Measurements from ENCODE around the gene ADGRV1.
"Not testable (repeated sequence)": the region's sequence is repeated elsewhere in the genome, so short reads cannot be mapped to it uniquely, and the experiment has no call there.

ADGRV1 gene

DNA sequence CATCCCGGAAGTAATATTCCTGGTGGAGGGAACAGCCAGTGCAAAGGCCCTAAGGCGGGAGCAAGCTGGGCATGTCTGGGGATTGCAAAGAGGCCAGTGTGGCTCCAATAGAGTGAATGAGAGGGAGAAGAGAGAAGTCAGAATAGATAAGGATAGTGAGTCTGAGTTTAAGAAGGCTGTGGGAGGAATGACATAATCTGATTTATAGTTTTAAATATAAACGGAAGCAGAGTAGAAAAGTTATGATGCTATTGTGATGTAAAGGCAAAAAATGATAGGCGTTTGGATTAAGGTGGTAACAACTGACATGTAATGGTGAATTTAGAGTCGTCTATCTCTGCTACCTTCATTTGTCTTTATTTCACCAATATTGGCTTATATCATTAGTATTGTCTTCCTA is 473.5 kb downstream of the ADGRV1 start:
- DNase-seq (ENCODE audit: low read depth), result no peak

DNA sequence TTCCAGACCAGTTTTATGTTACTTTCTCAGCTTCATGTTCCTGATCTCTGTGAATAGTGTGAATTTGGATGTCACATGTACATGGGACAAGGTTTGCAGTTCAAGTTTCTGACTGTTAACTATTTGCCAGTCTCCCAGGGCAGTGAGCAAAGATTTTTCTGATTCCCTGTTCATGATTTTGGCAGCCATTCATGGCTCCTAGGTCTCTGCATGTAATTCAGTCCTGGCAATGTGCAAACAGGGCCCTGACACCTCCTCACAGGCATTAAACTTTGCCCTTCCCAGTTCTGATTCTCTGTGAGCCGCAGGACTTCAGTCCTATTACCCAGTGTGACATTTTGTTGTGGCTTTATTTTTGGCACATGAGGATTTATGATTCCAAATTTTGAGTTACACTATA is 474.8 kb downstream of the ADGRV1 start:
- no peak for DNase-seq (ENCODE audit: low read depth)

DNA sequence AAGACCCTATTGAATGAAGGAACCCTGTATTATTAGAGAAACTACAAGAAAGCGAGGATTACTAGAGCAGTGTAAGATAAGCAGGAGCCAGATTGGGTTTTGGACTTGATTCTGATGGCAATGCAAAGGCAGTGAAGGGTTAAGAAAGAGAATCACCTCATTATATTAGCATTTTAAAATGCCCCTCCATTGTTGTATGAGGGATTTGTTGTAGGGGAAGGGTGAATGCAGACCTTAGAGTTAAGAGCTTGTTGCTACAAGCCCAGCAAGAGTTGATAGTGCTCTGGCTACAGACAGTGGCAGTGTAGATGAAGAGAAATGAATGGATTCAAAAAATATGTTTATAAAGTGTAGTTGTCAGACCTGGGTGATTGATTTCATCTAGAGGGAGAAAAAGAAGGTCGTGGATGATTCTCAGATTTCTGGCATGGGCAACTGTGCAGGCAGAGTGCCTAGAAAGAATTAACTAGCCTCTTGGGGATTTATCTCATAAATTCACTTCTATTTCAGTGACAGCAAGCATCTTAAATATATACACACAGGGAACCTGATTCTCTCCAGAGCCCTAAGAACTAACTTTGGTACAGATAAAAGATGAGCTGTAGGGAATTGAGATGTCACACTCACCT is 479.7 kb downstream of the ADGRV1 start:
- no peak for DNase-seq (ENCODE audit: low read depth)

DNA sequence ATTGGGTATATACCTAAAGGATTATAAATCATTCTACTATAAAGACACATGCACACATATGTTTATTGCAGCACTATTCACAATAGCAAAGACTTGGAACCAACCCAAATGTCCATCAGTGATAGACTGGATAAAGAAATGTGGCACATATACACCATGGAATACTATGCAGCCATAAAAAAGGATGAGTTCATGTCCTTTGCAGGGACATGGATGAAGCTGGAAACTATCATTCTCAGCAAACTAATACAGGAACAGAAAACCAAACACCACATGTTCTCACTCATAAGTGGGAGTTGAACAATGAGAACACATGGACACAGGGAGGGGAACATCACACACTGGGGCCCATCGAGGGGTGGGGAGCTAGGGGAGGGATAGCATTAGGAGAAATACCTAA is 482.5 kb downstream of the ADGRV1 start:
- not testable (repeated sequence) for DNase-seq (ENCODE audit: low read depth)

DNA sequence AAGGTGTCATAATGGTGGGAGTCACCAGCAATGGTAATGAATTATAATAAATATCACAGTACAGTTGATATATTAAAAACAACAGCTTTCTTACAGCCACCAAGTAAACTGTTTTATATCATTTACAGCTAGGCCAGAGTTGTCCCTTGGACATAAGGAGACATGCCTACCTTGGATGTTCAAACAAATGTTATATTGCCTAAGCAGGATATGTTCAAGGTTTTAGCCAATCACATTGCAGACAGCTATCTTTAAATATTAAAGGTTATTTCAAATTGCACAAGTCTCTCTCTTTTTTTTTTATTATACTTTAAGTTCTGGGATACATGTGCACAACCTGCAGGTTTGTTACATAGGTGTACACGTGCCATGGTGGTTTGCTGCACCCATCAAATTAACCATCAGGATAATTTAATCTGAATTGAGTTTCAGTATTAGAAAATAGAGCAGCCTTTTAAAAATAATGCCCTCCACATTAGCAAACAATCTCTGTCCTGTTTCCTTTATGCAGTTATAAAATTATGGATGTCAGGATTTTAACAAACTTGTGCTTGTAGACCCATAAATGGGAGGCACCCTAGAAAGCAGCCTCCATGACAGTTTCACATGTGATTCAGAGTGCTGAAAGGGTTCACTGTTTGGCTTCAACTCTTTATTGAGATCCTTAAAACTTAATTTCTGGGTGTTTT is 483.8 kb downstream of the ADGRV1 start:
- DNase-seq (ENCODE audit: low read depth), result no peak

DNA sequence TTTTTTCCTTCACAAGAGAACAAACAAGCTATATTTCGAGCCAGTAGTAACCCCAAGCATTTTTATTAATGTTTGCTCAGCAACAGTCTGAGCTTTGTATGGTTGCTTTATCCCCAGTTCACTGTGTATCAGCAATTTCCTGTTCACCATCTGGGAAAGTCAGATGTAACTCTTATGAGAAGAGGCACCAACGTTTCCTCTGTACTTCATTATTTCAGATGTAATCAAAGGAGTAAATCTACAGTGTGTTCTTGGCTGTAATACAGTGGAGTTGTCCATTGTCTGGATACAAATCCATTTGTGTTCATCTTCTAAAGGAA is 484.3 kb downstream of the ADGRV1 start:
- DNase-seq (ENCODE audit: low read depth), result no peak

DNA sequence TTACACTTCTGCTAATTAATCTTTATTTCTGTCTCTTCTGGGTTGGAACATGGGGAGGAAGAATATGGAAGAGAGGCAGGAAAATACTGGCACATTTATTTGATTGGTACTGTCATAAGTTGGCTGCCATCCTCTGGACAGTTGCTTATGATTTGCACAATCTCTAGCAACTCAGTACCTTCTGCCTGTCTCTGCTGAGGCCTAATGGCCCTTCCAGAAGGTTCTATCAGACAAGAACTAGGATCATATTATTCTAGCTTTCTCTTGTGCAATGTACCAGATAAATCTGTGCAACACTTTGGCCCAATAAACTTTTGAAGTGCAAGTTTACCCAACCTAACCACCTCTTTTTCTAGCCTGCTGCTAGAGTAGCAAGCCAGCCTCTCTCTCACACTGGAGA is 489.5 kb downstream of the ADGRV1 start:
- DNase-seq (ENCODE audit: low read depth), result peak; percentile 25

DNA sequence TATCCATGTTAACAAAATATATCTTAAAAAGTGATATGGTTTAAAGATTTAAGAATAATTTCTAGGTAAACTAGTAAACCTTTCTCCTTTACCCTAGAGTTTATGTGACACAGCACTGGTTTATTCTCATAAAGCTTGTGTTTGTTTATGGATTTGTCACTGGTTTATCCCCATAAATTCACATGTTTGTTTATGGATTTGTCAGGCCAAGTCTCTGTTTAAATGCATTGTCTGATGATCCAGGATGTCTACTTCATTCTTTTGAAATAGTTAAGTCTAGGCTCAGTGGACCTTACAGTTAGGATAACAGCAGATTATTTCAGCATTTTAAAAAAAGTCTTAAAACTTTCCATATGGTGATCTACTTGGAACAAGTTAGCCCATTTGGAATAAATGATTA is 490.5 kb downstream of the ADGRV1 start:
- DNase-seq (ENCODE audit: low read depth), result no peak

DNA sequence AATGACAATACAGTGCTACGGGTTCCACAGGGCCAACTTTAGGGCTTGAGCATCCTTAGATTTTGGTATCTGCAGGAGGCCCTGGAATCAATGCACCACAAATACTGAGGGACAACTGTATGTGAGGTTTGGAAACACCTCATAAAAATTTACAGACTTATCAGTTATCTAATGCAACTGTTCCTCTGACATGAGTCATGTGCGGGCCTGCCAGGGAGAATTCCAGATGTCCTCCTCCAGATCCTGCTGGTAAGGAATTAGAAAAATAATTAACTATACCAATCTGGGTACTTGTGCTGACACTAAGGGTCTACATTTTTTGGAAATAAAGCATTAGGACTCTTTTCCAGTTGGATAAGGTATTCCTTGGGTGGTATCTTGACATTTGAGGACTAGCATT is 491.2 kb downstream of the ADGRV1 start:
- peak; percentile 70 for DNase-seq (ENCODE audit: low read depth)

DNA sequence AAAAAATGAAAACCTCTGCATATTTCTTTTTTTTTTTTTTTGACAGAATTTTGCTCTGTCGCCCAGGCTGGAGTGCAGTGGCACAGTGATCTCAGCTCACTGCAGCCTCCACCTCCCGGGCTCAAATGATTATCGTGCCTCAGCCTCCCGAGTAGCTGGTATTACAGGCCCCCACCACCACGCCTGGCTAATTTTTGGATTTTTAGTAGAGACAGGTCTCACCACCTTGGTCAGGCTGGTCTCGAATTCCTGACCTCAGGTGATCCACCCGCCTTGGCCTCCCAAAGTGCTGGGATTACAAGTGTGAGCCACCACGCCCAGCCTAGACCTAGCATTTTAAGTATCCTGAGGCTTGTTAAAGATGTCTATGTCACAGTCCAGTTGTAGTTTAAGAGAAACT is 493.8 kb downstream of the ADGRV1 start:
- not testable (repeated sequence) for DNase-seq (ENCODE audit: low read depth)

DNA sequence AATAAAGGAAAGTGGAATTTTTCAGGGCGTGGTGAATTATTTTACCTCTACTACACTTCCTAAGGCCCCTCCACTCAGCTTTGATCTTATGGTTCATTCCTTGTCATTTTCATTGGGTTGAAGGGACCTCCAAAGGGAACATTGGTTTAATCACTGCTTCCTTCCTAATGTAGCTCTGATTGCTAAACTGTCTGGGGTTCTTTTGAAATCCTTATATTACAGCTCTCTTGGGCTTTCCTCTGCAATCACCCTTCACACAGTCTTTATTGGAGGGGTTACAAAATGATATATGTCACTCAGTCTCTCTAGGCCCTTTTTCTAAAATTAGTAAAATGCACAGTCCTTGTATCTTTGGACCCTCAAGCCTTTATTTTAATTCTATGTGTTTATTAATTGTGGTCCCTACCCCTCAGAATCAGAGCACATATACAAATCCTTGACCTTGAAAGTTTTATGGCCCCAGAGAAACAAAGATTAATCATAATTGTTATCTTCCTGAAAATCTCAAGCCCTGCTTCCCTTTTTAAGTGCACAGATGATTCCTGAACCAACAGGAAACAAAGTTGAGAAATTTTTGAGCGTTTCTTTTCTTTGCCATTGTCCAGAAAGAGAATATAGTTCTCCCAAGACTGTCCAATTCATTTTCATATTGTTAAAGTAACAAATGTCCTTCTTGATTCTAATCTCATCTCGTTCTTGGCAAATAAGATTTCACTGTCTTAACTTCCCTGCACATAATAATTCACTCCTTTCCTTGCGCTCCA is 494.6 kb downstream of the ADGRV1 start:
- DNase-seq (ENCODE audit: low read depth), result peak; percentile 51

DNA sequence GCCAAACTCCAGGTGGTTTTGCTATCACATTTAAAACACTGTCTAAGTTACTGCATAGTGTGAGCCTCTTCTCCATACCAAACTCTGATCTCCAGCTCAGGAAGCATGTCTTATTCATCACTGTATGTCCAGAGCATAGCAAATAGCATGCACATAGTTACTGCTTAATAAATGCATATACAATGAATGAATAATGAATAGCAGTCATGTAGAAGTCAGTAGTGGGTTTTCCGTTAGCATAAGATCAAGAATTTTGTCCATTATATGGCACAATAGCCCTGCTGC is 495.1 kb downstream of the ADGRV1 start:
- DNase-seq (ENCODE audit: low read depth), result peak; percentile 26

DNA sequence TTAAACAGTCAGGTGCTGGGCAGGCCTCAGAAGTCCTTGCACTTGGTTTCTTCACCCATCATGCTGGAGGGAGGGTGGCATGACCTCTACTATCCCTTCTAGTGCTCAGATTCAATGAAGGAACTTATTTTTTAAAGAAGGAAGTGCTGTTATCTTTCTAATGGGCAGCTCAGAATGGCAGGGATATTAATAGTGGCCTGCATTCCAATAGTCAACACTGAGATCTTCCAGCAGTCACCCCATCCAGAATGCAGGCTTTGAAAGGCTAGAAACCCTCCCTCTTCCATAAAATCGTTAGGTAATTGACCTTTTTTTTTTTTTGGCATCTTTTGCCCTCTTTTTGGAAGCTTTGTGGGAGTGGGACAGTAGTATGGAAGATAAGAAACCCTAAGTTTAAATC is 499.6 kb downstream of the ADGRV1 start:
- no peak for DNase-seq (ENCODE audit: low read depth)

DNA sequence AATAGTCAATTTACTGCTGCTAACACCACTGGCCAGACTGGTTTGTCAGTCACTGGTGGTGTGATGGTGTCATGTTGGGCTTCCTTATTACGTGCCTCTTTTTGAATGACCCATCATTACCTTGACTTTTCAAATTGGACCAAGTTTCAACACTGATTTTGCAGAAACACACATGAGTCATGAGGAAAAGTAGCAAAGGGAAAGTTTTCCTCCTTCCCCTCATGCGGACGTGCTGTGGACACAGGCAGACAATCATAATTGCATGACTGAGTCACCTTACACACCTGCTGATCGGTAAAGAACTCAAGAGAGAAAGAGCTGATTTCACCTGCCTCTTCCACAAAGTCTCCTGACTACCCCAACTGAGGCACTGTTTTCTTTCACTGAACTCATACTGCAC is 500.0 kb downstream of the ADGRV1 start:
- DNase-seq (ENCODE audit: low read depth), result peak; percentile 56

DNA sequence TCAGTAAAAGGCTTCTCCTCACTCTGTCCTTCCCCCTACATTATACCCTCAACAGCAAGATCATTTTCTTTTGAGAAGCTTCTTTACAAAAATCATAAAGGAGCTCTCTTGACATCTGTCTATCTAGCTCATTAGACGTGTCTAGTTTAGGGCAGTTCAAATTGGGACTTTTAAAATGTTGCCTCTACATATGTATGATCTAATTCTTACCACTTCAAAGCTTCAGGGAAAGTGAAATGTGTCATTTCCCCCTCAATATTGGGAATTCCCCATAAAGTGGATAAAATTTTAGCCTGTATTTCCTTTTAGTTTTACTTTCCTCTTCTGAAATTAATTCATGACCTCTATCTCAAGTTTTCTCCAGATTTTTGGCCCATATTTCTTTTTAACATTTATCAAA is 500.8 kb downstream of the ADGRV1 start:
- DNase-seq (ENCODE audit: low read depth), result no peak

DNA sequence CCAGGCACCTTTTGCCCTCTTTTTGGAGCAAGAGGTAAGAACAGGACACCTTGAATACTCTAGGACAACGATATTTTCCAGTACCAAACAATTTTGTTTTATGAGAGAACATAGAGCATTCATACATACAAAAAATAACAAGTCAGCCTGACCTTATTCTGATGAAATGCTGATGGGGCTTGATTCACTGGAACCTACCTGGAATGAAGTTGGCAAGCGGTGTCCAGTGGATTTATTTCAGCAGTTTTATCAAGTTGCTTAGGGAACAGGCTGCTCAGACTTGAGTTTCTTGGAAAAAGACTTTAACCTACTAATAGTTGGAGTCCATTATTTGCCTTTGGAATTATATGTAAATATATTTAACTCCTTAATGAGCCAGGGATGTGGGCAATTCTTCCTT is 502.5 kb downstream of the ADGRV1 start:
- no peak for DNase-seq (ENCODE audit: low read depth)

DNA sequence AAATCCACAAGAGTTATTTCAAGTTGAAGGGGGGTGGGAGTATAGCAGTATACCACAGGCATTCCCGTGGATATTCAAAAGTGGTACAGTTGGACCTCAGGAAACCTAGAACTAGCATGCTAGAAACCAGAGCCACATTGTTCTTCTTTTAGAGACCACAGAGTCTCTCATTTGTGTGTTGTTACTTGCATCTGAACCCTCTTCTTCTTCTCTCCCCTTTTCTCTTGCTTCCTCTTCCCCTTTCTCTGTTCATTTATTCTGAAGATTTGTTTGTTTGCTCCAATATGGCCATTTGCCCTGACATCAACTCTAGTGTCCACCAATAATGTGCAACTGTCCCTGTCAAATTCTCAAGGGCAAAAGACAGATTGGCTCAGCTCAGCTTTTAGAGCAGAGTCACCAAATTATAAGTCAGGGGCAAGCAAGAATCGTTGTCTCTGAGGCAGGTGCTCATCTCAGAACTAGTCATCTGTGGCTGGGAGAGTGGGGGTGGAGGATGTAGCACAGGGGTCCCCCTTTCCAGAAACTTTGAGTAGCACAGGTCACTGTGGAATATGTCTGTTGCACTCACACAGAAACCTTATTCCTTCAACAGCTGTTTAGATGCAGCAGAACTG is 503.5 kb downstream of the ADGRV1 start:
- no peak for DNase-seq (ENCODE audit: low read depth)

DNA sequence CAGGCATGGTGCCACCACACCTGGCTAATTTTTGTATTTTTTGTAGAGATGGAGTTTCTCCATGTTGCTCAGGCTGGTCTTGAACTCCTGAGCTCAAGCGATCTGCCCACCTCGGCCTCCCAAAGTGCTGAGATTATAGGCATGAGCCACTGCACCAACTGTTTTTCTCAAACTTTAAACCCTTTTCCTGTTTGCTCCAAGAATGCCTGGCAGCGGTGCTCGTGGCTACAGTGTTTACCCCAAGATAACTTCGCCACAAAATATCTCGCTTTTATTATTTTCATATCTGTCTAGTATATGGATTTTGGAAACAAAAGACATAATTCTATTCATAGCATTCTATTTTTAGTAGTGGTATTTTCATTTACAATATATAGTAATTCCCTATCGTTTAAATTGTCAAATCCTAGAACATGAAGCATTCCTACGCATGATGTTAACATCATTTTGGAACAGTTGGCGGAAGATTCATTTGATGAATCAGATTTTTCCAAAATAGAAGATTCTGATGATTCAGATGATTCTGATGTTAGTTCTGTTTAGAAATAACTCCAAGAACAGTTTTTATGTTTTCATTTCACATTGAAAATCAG is 504.6 kb downstream of the ADGRV1 start:
- peak; percentile 39 for DNase-seq (ENCODE audit: low read depth)

DNA sequence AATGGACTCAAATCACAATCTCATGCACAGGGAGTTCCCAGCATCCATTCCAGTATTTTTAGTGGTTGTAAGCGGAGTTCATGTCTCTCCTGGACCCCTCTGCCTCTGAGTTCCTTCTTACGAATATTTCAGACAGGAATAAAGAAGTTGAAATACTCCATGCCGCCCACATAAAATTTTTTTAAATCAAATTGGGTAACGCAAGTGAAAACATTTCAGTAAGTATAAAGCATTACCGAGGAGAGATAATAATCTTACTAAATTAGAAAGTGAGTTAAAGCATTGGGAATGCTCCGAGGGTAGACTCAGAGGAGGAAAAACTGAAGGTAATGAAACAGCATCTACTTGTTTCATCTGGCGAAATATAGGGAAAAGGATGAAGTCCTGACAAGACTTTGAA is 506.9 kb downstream of the ADGRV1 start:
- no peak for DNase-seq (ENCODE audit: low read depth)

DNA sequence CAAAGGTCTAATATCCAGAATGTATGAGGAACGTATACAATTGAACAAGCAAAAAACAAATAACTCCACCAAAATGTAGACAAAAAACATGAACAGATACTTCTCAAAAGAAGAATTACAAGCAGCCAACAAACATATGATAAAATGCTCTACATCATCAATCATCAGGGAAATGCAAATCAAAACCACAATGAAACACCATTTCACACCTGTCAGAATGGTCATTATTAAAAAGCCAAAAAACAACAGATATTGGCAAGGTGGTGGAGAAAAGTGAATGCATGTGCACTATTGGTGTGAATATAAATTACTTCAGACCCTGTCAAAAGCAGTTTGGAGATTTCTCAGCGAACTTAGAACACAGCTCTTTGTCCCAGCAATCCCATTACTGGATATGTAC is 510.8 kb downstream of the ADGRV1 start:
- no peak for DNase-seq (ENCODE audit: low read depth)

DNA sequence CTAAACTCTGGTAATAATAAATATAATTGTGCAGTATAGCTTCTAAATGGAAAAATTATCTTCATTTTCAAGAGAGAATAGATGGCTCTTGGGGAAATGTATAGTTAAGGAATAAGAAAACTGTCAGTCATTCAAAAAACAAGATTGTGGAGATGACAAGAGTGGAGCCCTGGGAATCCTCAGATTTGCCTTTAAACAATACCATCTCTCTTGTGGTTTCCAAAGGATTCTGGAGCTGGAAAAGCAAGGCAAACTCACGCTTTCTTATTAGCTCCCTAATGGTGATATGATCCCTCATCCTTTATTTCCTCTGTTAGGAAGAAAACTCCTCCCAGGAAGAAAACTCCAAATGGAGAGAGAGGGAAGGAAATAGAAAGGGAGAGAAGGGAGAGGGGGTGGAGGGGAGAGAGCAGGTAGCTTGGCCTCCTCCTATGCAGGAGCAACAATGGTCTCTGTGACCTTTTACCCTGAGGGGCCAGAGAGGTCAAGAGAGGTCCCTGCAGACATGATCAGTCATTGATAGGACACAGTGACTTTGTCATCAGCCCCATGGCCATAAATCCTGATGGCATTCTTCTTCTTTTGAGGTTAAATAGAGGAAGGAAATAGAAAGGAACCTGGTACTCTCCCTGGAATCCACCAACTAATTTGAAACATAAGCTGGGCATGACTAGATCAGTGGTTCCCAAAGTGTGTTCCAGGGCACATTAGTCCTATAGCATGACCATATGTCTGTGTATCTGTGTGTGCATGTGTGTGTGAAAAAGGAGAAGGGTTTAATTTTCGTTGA is 512.4 kb downstream of the ADGRV1 start:
- DNase-seq (ENCODE audit: low read depth), result no peak

DNA sequence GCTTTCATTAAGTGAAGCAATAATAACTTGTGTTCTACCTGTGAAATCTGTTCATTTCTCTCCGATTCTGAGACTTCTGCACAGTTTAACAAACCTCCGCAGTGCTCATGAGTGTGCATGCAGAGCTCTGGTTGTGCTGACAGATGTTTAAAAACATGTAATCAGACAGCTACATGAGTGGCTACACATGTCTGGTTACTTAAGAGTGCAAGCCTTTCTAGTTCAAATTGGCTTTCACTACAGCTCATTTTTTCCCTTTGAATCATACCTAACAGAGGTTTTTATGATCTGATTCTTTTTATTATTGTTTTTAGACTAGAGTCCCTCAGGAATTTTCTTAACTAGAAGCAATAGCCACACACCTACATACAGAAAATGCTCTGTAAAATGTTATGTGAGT is 514.3 kb downstream of the ADGRV1 start:
- peak; percentile 85 for DNase-seq (ENCODE audit: low read depth)

Measured in iris pigment epithelial cell (primary cell).